Measurements from ENCODE around the gene PERP. TPM values are rescaled to one million over a fixed set of nuclear protein-coding genes. Genes with fewer than 3 reads are reported as not detected.
"Not testable (repeated sequence)": the region's sequence is repeated elsewhere in the genome, so short reads cannot be mapped to it uniquely, and the experiment has no call there.

Gene PERP
- total RNA-seq, 1 experiment from 2014 or later = 47.8 TPM

DNA sequence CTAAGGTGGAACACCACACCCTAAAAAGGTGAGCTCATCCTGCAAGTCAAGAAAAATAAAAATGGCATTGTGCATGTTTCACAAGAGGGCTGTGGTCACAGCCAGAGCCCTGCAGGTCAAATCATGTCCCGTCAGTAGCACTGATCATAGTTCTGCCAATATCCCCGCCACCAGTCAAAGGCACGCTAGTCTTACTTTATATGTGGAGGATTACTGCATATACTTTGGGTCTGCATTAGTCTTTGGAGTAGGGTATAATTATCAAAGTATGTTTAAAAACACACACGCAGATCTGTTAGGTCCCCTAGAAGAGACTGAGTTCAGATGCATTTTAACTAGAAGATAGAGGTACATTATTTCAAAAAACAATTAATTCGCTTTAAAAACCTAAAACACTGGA, 1.8 kb downstream of the PERP start:
- DNase-seq (ENCODE audit: low spot score) = peak; percentile 4

DNA sequence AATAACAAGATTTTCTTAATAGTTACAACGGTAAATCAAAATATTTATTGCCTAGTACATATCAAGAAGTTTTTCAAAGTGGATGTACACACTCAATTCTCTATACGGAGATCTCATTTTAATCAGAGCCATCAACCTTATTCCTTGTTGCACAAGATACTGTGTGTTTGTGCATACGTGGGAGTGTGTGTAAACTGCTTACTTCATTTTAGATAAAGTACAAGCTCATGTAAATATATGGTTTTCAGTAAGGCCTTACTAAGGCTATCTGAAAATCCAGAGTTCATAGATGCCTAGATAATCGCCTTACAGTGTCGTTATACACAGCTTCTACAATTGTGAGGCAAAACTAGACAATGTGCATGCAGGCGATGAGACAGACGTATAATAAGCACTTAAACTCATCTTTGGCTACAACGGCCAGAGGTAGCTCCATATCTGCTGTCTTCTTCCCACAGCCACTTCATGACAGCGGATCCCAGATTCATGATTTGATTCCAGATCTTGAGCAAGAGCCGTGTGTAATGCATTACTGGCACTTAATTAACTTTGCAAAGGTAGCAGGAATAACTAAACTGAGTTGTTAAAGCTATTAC, 2.5 kb downstream of the PERP start:
- no peak for DNase-seq (ENCODE audit: low spot score)

GRCh38 chr6:138103871-138104270, 3.3 kb downstream of the PERP start:
- DNase-seq (ENCODE audit: low spot score) = no peak

GRCh38 chr6:138101946-138102731, 5.1 kb downstream of the PERP start:
- no peak for DNase-seq (ENCODE audit: low spot score)

GRCh38 chr6:138099832-138100231, 7.4 kb downstream of the PERP start:
- DNase-seq (ENCODE audit: low spot score) = no peak

- no peak for DNase-seq (ENCODE audit: low spot score)
Observed at GRCh38 chr6:138098306-138098705, 8.9 kb downstream of the PERP start.

- DNase-seq (ENCODE audit: low spot score) = no peak
Observed at GRCh38 chr6:138094260-138094659, 13.0 kb downstream of the PERP start.

GRCh38 chr6:138093632-138094031, 13.6 kb downstream of the PERP start:
- no peak for DNase-seq (ENCODE audit: low spot score)

DNA sequence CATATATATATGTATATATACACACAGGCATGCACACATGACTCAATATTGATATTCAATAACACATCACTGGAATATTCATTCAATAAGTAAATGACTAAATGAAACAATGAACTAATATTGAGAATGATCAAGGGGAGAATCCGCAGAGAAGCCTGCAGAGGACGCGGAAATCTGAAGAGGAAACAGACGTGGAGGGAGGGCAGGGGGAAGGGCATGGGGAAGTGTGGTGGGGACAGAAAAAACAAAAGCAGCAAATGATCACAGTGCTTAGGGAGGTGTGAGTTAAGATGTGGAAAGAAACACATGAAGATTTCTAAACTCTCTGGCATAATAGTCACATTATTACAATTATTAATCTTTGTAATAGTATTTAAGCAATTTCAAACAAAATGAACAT, 14.5 kb downstream of the PERP start:
- DNase-seq (ENCODE audit: low spot score) = no peak

GRCh38 chr6:138089325-138089724, 17.9 kb downstream of the PERP start:
- no peak for DNase-seq (ENCODE audit: low spot score)

DNA sequence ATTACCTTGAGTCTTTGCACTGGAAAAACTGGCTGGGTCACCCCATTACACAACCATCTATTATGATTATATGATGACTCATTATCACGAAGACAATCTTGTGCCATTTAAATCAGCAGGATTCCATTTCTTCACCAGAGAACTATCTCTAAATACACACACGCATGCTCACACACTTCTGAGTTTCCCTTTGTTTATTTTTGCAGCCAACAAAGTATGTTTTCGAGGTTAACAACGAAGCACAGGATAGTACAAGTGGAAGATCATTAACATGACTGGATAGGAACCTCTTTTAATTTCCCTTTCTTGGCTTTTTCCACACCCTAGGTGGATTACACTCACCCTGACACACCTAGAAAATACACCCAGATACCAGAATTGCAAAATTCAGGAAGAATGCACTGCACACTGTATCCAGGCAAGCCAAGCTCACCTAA, 18.9 kb downstream of the PERP start:
- peak; percentile 61 for DNase-seq (ENCODE audit: low spot score)

DNA sequence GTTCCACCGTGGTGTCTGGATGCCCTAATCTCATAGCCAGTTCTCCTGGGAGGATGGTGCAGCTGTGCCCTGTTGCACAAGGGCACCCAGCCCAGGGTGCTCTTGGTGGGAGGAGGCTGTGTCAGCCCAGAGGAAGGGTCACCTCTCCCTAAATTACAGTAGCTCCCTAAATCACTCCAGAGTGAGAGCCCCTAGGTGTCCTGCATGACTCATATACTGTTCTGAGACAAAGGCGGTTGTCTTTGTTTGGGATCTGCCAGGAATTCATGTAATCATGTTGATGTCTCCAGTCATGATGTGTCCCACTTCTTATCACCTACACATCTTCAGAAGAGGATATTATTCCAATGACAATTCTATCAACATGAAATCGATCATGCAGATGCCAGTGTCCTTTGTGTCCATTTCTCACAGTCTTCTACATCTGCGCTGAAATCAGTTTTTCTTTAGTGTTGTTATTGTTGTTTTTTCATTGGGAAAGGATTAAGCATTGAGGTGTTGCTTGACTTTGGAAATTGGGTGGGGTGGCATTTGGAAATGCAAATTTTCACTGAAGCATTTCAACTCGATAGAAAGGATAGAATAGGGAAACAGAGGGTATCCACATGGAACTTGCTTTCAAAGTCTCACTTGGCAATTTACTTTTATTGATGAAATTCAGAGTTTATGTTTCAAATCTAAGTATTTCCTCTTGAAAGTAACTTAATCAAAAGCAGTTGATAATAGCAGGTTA, 19.5 kb downstream of the PERP start:
- no peak for DNase-seq (ENCODE audit: low spot score)

- peak; percentile 62 for DNase-seq (ENCODE audit: low spot score)
Observed at GRCh38 chr6:138086573-138087196, 20.5 kb downstream of the PERP start.

- DNase-seq (ENCODE audit: low spot score) = no peak
Observed at GRCh38 chr6:138085839-138086222, 21.4 kb downstream of the PERP start.

DNA sequence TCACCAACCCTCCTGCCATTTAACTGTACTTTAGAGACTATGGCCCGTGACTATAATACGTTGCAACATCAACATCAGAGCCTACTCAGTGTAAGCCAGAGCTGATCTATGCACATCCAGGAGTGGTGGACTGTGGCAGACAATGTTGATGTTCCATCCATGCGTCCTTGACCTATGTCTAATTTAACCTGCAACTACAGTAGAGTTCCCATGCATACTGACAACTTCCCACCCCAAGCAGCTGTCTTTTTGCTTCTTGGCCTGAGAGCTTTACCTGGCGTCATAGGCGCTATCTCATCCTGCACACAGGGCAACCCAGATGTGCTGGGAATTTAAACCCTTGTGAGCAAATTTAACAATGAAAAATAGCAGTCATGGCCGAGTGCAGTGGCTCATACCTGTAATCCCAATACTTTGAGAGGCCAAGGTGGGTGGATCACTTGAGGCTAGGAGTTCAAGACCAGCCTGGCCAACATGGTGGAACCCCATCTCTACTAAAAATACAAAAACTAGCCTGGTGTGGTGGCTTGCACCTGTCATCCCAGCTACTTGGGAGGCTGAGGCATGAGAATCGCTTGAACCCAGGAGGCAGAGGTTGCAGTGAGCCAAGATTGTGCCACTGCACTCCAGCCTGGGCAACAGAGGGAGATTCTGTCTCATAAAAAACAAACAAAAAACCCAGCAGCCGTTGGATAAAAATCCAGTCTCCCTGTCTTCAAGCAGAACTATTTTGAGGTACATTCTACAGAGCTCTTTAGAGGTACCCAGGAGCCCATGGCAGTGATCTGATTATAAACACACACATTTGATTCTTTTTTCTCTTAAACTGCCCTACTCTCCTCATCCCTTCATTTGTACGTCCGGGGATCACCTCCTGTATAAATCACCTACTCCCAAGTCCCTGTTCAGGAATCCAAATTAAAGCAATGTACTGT, 22.0 kb downstream of the PERP start:
- DNase-seq (ENCODE audit: low spot score) = no peak

DNA sequence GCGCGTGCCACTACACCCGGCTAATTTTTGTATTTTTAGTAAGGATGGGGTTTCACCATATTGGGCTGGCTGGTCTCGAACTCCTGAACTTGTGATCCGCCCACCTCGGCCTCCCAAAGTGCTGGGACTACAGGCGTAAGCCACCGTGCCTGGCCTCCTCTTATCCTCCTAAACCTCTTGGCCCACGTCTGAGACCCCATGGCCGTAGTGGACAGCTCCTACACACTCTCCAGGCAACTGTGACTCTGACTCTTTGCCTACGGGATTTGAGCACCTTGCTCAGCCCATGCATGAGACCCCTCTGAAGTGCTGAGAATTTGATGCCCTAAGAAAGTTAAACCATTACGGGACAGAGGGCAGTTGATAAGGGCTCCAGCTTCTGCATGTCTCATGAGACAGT, 25.0 kb downstream of the PERP start:
- no peak for DNase-seq (ENCODE audit: low spot score)

- not testable (repeated sequence) for DNase-seq (ENCODE audit: low spot score)
Observed at GRCh38 chr6:138079556-138079955, 27.7 kb downstream of the PERP start.

- no peak for DNase-seq (ENCODE audit: low spot score)
Observed at GRCh38 chr6:138078491-138078890, 28.7 kb downstream of the PERP start.

GRCh38 chr6:138073264-138073663, 34.0 kb downstream of the PERP start:
- DNase-seq (ENCODE audit: low spot score) = no peak

- DNase-seq (ENCODE audit: low spot score) = no peak
Observed at GRCh38 chr6:138063726-138064125, 43.5 kb downstream of the PERP start.

DNA sequence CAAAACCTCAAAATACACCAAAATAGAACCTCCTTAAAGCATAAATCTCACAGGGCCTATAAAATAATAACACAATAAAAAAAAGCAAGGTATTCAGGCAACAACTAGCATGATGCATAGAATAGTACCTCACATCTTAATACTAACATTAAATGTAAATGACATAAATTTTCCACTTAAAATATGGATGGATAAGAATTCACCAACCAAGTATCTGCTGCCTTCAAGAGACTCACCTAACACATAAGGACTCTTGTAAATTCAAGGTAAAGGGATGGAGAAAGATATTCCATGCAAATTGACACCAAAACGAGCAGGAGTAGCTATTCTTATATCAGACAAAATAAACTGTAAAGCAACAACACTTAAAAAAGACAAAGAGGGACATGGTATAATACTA, 52.2 kb downstream of the PERP start:
- no peak for DNase-seq (ENCODE audit: low spot score)

All from H4 (cell line).